Keratinocyte (primary cell): ENCODE measurements around the gene RNF14.

ENCODE experiments used
- CTCF ChIP-seq, 3 experiments: IDR thresholded peaks in 1 of 3; conservative IDR thresholded peaks in 1 of 3; optimal IDR thresholded peaks in 1 of 3; 2 replicates in 2 of 3; 3 replicates in 1 of 3; pipeline versions ENCODE3 to v1.5.1; 2011; ENCODE audit warnings: low read length in 3 of 3, mild to moderate bottlenecking in 3 of 3, moderate library complexity in 2 of 3, control low read depth in 1 of 3, inconsistent platforms in 1 of 3; ENCODE audit not compliant: insufficient read depth in 2 of 3; ENCODE audit errors: extremely low read depth in 1 of 3
- EZH2 ChIP-seq: IDR thresholded peaks from one replicate; pipeline ENCODE4 v1.6.1; 2012; ENCODE audit warnings: inconsistent platforms, mild to moderate bottlenecking, low read length, moderate library complexity

- TF ChIP-seq CTCF (optimal IDR thresholded peaks at IDR 0.05 in 1 of 3, IDR thresholded peaks at IDR 0.05 in 1 of 3, conservative IDR thresholded peaks at IDR 0.05 in 1 of 3; ENCODE audit: extremely low read depth in 1 of 3, insufficient read depth in 2 of 3, low read length in 3 of 3) (no peak), EZH2 (no peak)
These were observed 39.9 kb downstream of the RNF14 start for GRCh38 chr5:142008813-142009212.
